Neuron (in vitro differentiated cells): ENCODE data around the gene KIF16B.

Source experiments
- H2AFZ ChIP-seq: one replicate; pipeline ENCODE4 v1.6.1; 2013; ENCODE audit warnings: low read depth, mild to moderate bottlenecking, inconsistent platforms, low read length, moderate library complexity
- H3K27me3 ChIP-seq: one replicate; pipeline ENCODE4 v1.6.1; 2013; ENCODE audit warnings: low read length; ENCODE audit not compliant: insufficient read depth
- H3K36me3 ChIP-seq: one replicate; pipeline ENCODE4 v1.6.1; 2013; ENCODE audit warnings: low read length; ENCODE audit not compliant: insufficient read depth
- H3K4me1 ChIP-seq: one replicate; pipeline ENCODE4 v1.6.1; 2013; ENCODE audit warnings: low read length; ENCODE audit not compliant: insufficient read depth
- H3K4me3 ChIP-seq: 2 replicates; pipeline ENCODE4 v1.5.1; 2013; ENCODE audit warnings: mild to moderate bottlenecking, low read length, moderate library complexity
- H3K9me3 ChIP-seq: one replicate; pipeline ENCODE4 v1.6.1; 2013; ENCODE audit warnings: low read length

KIF16B gene

GRCh38 chr20:16224836-16225235 lies 348.4 kb downstream of the KIF16B start:
- Histone ChIP-seq H2AFZ (no peak overlapping the region), H3K4me1 (no peaks in the 10 kb centered on the region), H3K36me3 (no peaks in the 10 kb centered on the region), H3K27me3 (no peaks in the 10 kb centered on the region), H3K4me3 (no peak overlapping the region), H3K9me3 (peaks cover 3% of the 10 kb centered on the region)

- no peaks in the 10 kb centered on the region for H3K36me3 ChIP-seq
- no peak overlapping the region for H3K4me3 ChIP-seq
- peaks cover 3% of the 10 kb centered on the region for H3K9me3 ChIP-seq
- H3K4me1 ChIP-seq = peaks cover 11% of the 10 kb centered on the region
- H2AFZ ChIP-seq = no peak overlapping the region
- H3K27me3 ChIP-seq = no peaks in the 10 kb centered on the region
Observed at GRCh38 chr20:16222859-16223411, 350.3 kb downstream of the KIF16B start.
